Suprapubic skin (tissue), 4 donors: ENCODE data around the gene CFAP46. TPM values are rescaled to one million over a fixed set of nuclear protein-coding genes. Genes with fewer than 3 reads are reported as not detected.

Source experiments
- DNase-seq, 2 donors: peaks; one replicate each; pipeline ENCODE4 v3.0.0-alpha.2; 2019; ENCODE audit warnings: low spot score in 2 of 2
- H3K27ac ChIP-seq: fragments of 200-600 bp; sonication (generic); one replicate; pipeline ENCODE4 v1.5.1; 2019
- H3K27me3 ChIP-seq: fragments of 200-600 bp; sonication (generic); one replicate; pipeline ENCODE4 v1.5.1; 2019
- H3K36me3 ChIP-seq: fragments of 200-600 bp; sonication (generic); one replicate; pipeline ENCODE4 v1.5.1; 2019
- H3K4me1 ChIP-seq: fragments of 200-600 bp; sonication (generic); one replicate; pipeline ENCODE4 v1.5.1; 2019
- H3K4me3 ChIP-seq: fragments of 200-600 bp; sonication (generic); one replicate; pipeline ENCODE4 v1.5.1; 2019; ENCODE audit warnings: mild to moderate bottlenecking
- H3K9me3 ChIP-seq: fragments of 200-600 bp; sonication (generic); one replicate; pipeline ENCODE4 v1.5.1; 2019
- EP300 ChIP-seq: sonication (generic); formaldehyde crosslinking; IDR thresholded peaks from one replicate; pipeline ENCODE4 v1.6.1; 2017; ENCODE audit warnings: antibody characterized with exemption
- POLR2A ChIP-seq, 2 donors: fragments of 450-650 bp; IDR thresholded peaks; one replicate each; pipeline ENCODE4 v1.6.1; 2017; ENCODE audit warnings: antibody characterized with exemption in 2 of 2, mild to moderate bottlenecking in 2 of 2, moderate library complexity in 2 of 2
- POLR2AphosphoS5 ChIP-seq, 3 donors: sonication (generic); formaldehyde crosslinking; IDR thresholded peaks; one replicate each; pipeline ENCODE4 v1.6.1; 2017; ENCODE audit warnings: antibody characterized with exemption in 3 of 3
- WGBS: methylation state at CpG from one replicate; pipeline ENCODE4 v1.1.5; 2018; 5-methylcytosine and 5-hydroxymethylcytosine counted together
- total RNA-seq, 4 donors: library from RNA; depleted of rRNA; stranded (reverse); fragments of >200 nt; gene quantifications; one replicate each; pipeline ENCODE4 v1.1.0, GENCODE V29; 2016
- TF ChIP-seq, protein P1 (sequence below), 2 donors: fragments of 200-600 bp in 1 of 2; fragments of 450-650 bp in 1 of 2; sonication (generic) in 1 of 2; IDR thresholded peaks; one replicate each; pipeline ENCODE4 v1.5.1; 2016 to 2019; ENCODE audit warnings: antibody characterized with exemption in 2 of 2, mild to moderate bottlenecking in 1 of 2, moderate library complexity in 1 of 2

CFAP46 gene
- total RNA-seq, 4 donors from 2014 or later, result 0.11 to 0.21 TPM; not detected in 2

DNA sequence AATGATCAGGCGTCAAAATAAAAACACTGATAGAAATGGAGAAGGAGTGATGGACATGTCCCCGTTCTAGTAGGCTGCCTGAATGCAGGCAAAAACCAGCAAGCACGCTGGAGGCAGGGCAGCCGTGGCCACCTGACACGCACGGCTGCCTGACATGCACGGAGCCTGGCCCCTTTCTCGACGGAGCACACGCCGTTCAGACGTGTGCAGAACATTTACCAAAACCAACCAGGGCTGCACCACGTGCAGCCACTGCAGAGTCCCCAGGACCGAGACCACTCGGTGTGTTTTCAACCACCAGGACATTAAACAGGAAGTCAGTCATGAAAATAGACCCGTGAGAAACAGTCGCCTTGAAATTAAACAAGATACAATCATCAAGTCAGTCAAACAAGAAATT lies 94.5 kb downstream of the CFAP46 start:
- H3K27me3 ChIP-seq, result peaks cover 48% of the 10 kb centered on the region
- TF ChIP-seq, protein P1, sequence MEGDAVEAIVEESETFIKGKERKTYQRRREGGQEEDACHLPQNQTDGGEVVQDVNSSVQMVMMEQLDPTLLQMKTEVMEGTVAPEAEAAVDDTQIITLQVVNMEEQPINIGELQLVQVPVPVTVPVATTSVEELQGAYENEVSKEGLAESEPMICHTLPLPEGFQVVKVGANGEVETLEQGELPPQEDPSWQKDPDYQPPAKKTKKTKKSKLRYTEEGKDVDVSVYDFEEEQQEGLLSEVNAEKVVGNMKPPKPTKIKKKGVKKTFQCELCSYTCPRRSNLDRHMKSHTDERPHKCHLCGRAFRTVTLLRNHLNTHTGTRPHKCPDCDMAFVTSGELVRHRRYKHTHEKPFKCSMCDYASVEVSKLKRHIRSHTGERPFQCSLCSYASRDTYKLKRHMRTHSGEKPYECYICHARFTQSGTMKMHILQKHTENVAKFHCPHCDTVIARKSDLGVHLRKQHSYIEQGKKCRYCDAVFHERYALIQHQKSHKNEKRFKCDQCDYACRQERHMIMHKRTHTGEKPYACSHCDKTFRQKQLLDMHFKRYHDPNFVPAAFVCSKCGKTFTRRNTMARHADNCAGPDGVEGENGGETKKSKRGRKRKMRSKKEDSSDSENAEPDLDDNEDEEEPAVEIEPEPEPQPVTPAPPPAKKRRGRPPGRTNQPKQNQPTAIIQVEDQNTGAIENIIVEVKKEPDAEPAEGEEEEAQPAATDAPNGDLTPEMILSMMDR (IDR thresholded peaks at IDR 0.05), result no peak
- TF ChIP-seq POLR2AphosphoS5 (IDR thresholded peaks at IDR 0.05) (no peak), EP300 (no peak), POLR2A (IDR thresholded peaks at IDR 0.05) (no peak)
- H3K4me1 ChIP-seq, result no peaks in the 10 kb centered on the region
- 40% methylated on average over 17 of the region's 17 CpGs for WGBS
- DNase-seq, result peak in 1 of 2 donors; percentile 10
- no peak overlapping the region for H3K4me3 ChIP-seq
- no peaks in the 10 kb centered on the region for H3K36me3 ChIP-seq
- no peaks in the 10 kb centered on the region for H3K9me3 ChIP-seq
- no peak overlapping the region for H3K27ac ChIP-seq

DNA sequence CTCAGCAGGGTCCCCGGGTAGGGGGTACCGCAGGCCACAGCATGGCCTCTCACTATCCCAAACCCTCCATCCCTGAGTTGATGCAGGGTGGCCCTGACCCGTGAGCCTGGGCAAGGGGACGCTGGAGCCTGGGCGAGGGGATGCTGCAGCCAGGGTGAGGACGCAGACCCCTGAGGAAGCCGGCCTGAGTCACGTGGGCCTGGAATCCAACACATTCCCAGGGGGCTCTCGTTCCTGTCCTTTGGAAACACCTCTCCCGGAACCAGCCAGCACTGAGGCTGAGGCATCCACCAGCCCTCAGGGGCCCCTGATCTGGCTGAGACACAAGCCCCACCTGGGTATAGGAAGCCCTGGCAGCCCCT lies 95.0 kb downstream of the CFAP46 start:
- Histone ChIP-seq H3K4me3 (no peak overlapping the region), H3K36me3 (no peaks in the 10 kb centered on the region), H3K9me3 (peaks cover 4% of the 10 kb centered on the region), H3K27me3 (peaks cover 46% of the 10 kb centered on the region), H3K27ac (no peak overlapping the region), H3K4me1 (no peaks in the 10 kb centered on the region)
- TF ChIP-seq, protein P1 (IDR thresholded peaks at IDR 0.05), result no peak
- TF ChIP-seq POLR2A (IDR thresholded peaks at IDR 0.05) (no peak), POLR2AphosphoS5 (IDR thresholded peaks at IDR 0.05) (no peak), EP300 (no peak)
- 60% methylated on average over 4 of the region's 10 CpGs for WGBS
- peak in 1 of 2 donors; percentile 66 for DNase-seq

DNA sequence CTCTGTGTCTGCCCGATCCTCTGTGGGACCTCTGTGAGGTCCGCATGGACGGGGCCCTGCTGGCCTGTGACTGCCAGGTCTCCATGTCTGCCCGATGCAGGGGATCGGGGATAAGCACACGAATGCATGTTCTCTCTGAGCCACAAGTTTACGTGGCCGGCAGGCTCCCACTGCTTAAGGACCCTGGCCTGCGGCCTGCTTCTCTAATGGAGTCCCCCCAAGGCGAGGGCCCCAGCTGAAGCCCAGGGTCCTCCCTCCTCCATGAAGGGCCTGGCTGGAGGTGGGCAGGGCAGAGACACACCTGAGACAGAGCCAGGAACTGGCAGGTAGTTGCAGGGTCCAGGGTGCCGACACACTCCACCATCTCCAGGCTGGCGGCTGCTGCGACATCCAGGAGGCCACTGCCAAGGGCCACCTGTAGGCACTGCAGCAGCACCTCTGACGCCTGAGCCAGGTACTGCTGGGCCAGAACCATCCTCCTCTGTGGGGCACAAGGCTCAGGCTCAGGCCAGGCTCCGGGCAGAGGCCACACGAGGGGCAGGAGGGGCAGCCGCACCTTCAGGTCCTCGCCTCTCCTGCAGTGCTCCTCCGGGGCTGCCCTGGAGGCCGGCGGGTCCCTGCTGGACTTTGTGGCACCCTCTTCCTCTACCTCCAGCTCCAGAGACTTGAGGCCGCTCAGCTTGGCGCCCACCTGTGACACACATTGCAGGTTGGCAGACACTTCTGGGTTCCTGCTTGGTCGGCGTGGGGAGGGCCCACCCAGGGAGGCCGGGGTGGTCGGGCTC lies 95.5 kb downstream of the CFAP46 start:
- WGBS, result 84% methylated on average over 5 of the region's 27 CpGs
- DNase-seq, result peak in 1 of 2 donors; percentile 58
- Histone ChIP-seq H3K36me3 (no peaks in the 10 kb centered on the region), H3K9me3 (peaks cover 7% of the 10 kb centered on the region), H3K27me3 (peaks cover 50% of the 10 kb centered on the region), H3K4me1 (no peaks in the 10 kb centered on the region), H3K4me3 (no peak overlapping the region), H3K27ac (no peak overlapping the region)
- TF ChIP-seq, protein P1 (IDR thresholded peaks at IDR 0.05), result no peak
- TF ChIP-seq POLR2A (IDR thresholded peaks at IDR 0.05), result no peak
- no peak for TF ChIP-seq POLR2AphosphoS5 (IDR thresholded peaks at IDR 0.05)
- TF ChIP-seq EP300, result no peak

DNA sequence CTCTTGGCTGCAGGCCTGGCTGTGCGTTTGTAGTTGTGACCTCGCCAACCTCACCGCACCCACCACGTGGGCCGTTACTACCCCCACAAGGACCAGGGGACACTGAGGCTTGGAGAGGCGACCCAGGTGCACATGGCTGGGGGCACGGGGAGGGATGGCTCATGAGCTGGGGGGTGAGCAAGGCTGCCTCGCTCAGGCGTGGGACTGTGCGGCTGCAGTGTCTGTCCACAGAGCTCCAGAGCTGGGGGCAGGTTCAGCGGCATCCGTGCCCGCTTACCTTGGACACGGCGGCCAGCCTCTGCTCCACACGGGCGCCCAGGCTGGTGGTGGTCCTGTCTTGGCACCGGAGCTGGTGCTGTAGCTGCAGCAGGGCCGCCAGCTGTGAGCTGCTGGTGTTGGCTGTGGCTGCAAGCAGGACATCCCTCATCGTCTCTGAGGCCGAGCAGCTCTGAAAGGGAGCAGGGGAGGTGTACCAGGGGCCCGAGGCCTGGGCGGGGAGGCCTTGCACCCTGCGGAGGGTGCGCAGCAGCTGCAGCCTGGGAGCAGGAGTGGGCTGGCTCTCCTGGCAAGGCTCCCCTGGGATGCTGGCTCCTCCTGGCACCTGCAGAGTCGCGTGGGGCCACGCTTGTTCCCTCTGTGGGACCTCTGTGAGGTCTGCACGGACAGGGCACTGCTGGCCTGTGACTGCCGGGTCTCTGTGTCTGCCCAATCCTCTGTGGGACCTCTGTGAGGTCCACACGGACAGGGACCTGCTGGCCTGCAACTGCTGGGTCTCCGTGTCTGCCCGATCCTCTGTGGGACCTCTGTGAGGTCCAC lies 96.4 kb downstream of the CFAP46 start:
- peaks cover 56% of the 10 kb centered on the region for H3K27me3 ChIP-seq
- no peaks in the 10 kb centered on the region for H3K4me1 ChIP-seq
- no peak overlapping the region for H3K4me3 ChIP-seq
- no peaks in the 10 kb centered on the region for H3K36me3 ChIP-seq
- no peak for TF ChIP-seq POLR2AphosphoS5 (IDR thresholded peaks at IDR 0.05)
- no peak for TF ChIP-seq POLR2A (IDR thresholded peaks at IDR 0.05)
- no peak for TF ChIP-seq EP300
- TF ChIP-seq, protein P1 (IDR thresholded peaks at IDR 0.05), result no peak
- WGBS, result 67% methylated on average over 1 of the region's 33 CpGs
- no peak overlapping the region for H3K27ac ChIP-seq
- DNase-seq, result peak; percentile 37 to 66
- peaks cover 7% of the 10 kb centered on the region for H3K9me3 ChIP-seq

DNA sequence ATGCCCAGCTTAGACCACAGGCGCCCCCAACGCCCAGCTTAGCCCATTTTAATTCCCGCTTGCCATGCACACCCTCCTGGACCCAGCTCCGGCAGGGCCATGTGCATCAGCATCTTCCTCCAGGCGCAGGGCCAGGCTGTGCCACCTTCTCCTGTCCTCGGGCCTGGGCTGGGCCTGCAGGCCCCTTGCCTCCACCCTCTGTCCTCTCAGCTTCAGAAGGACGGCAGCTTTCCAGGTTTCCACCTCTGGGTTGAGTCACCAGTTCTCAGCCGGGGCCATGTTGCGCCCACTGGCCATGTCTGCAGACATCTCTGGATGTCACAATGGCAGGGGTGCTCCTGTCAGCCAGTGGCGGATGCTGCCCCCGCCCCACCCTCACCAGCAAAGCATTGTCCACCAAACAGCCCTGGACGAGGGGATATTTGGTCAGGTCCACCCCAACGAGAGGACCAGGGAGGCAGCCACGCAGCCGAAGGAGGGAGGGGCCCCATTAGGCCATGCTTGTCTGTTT lies 97.3 kb downstream of the CFAP46 start:
- 77% methylated on average over 11 of the region's 15 CpGs for WGBS
- Histone ChIP-seq H3K27ac (no peak overlapping the region), H3K4me3 (no peak overlapping the region), H3K9me3 (peaks cover 7% of the 10 kb centered on the region), H3K36me3 (no peaks in the 10 kb centered on the region), H3K27me3 (peaks cover 54% of the 10 kb centered on the region), H3K4me1 (no peaks in the 10 kb centered on the region)
- peak; percentile 43 to 63 for DNase-seq
- TF ChIP-seq EP300 (no peak), POLR2A (IDR thresholded peaks at IDR 0.05) (no peak)
- TF ChIP-seq, protein P1 (IDR thresholded peaks at IDR 0.05), result no peak
